Measurements from ENCODE around the gene NFASC.

NFASC gene

DNA sequence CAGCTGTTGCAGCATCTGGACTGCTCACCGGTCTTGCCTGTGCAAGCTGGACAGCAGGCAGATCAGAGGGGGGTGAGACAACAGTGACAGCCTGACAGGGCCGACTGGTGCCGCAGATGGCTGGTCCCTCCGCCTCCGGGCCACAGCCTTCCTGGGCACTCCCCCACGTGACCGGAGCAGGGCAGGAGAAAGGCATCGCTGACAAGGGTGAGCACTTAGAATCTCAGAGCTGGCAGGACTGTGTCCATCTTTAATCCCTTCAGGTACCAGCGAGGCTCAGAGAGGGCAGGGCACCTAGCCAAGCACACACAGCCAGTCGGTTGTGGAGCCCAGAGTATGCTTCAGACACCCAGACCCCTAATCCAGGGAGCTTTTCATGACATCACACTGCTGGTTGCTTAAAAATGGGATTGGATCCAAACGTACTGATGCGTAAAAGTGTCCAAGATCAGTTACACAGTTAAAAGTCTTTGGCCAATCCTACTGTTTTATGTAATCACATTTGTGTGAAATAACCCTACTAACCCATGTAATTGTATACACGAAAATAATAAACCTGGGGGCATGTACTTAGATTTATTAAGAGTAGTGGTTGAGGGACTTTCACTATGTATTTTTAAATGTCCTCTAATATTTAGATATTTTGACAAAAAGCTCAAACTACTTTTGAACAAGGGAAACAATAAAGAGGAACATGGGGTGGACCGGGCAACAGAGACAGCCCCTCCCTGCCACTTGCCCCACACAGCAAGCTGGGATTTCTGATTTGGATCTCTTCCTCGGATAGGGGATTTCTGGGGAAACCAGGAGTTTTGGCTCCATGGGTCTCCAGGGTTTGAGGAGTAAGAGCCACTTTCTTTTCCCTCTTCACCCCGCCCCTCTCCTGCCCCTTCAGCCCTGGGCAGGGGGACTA, 171.6 kb downstream of the NFASC start:
- Histone ChIP-seq H3K36me3 (ENCODE audit: insufficient read depth, low read length) (no peaks in the 10 kb centered on the region), H3K27ac (no peak overlapping the region), H3K9ac (ENCODE audit: insufficient read length) (no peak overlapping the region), H3K9me3 (ENCODE audit: low read depth, low read length) (no peaks in the 10 kb centered on the region), H3K4me3 (no peak overlapping the region)
- TF ChIP-seq POLR2AphosphoS5 (IDR thresholded peaks at IDR 0.05; ENCODE audit: borderline replicate concordance, low read depth, low read length) (no peak), FOXP2 (optimal IDR thresholded peaks at IDR 0.05; ENCODE audit: control extremely low read depth, extremely low read length, insufficient read depth) (no peak), EZH2 (IDR thresholded peaks at IDR 0.05) (no peak)
- no peak for DNase-seq (ENCODE audit: low read depth, low spot score)

DNA sequence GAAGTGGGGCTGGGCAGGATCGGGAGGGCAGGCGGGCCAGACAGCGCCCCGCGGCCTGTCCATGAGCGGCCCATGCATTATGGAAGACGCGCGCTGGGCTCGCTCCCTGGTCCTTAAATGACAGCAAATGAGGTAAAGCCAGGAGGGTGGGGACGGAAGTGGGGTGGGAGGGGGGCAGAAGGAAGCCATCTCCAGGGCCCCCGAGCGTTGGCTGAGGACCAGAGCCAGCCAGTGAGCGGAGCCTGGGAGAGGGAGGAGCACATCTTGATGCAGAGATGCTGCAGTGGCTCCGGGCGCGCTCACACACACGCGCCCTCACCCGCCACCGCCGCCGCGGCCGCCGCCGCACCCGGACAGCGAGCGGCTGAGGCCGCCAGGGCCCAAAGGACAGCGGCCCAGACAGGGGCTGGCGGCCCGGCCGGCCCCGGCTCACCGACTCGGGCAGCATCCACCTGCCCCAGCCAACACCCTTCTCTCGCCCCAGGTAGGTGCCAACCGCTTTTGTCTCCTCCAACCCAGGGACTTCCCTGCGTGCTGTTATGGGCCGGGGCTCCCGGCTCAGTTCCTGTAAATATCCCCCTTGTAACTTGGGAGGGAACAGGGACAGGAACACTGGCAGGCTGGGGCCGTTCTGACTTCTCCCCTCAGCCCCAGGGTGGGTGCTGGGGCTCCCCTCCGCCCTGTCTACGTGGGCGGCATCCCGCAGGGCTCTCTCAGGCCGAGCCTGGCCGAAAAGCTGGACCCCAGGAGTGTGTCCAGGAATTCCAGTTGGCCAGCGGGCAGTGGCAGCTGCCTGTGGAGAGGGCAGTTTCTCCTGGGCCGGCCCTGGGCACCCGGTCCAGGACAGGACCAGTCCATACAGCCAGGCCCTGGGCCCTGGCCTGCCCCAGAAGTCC, 172.5 kb downstream of the NFASC start, which contains the start of gene CNTN2:
Gene CNTN2, plus strand, starts transcription at position 302 of the 896 bp plus-strand sequence. CDS start 9,974 bp downstream, outside the sequence.
- no peak for DNase-seq (ENCODE audit: low read depth, low spot score)
- no peak within 1 kb of the TSS for H3K27ac ChIP-seq
- H3K36me3 ChIP-seq (ENCODE audit: insufficient read depth, low read length), result no peaks in the 10 kb centered on the region
- no peak within 1 kb of the TSS for H3K9ac ChIP-seq (ENCODE audit: insufficient read length)
- no peaks in the 10 kb centered on the region for H3K9me3 ChIP-seq (ENCODE audit: low read depth, low read length)
- no peak for TF ChIP-seq POLR2AphosphoS5 (IDR thresholded peaks at IDR 0.05; ENCODE audit: borderline replicate concordance, low read depth, low read length)
- no peak for TF ChIP-seq FOXP2 (optimal IDR thresholded peaks at IDR 0.05; ENCODE audit: control extremely low read depth, extremely low read length, insufficient read depth)
- TF ChIP-seq EZH2 (IDR thresholded peaks at IDR 0.05), result no peak
- H3K4me3 ChIP-seq, result no peak within 1 kb of the TSS

DNA sequence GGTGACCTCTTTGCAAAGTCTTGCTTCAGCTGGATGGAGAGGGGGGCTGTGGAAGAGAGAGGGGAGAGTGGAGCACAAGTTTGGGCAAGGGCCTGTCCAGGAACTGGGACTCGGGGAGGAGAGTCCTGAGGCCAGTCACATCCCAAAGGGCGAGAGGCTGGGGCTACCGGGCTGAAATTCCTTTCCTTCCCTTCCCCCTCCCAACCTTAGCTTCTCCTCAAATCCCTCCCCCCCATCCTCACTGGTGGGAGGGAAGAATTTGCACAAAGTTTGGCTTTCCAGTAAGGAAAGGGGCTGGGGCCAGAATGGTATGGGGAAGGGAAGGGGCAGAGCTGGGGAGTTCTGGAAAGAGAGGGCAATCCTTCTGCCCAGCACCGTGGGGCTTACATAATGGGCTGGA, 173.2 kb downstream of the NFASC start:
- no peaks in the 10 kb centered on the region for H3K36me3 ChIP-seq (ENCODE audit: insufficient read depth, low read length)
- H3K4me3 ChIP-seq, result no peak overlapping the region
- TF ChIP-seq FOXP2 (optimal IDR thresholded peaks at IDR 0.05; ENCODE audit: control extremely low read depth, extremely low read length, insufficient read depth) (no peak), POLR2AphosphoS5 (IDR thresholded peaks at IDR 0.05; ENCODE audit: borderline replicate concordance, low read depth, low read length) (no peak), EZH2 (IDR thresholded peaks at IDR 0.05) (no peak)
- DNase-seq (ENCODE audit: low read depth, low spot score), result no peak
- H3K27ac ChIP-seq, result no peak overlapping the region
- H3K9ac ChIP-seq (ENCODE audit: insufficient read length), result no peak overlapping the region
- H3K9me3 ChIP-seq (ENCODE audit: low read depth, low read length), result no peaks in the 10 kb centered on the region

DNA sequence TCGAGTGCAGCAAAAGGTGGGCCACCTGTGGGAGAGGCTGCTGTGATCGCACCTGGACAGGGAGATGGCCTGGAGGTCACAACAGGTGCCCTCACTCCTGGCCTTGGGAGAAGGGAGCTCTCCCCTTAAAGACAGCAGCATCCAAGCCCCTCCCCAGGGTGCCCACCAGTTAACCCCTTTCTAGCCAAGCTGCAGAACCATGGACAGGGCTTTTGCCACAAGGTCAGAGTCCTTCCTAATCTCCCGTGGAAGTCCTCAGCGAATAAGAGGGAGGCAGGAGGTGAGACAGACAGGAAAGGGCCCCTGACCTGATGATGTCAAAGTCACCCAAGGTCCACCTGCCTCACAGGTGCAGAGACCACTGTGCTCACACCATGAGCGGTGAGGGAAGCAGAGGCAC, 174.1 kb downstream of the NFASC start:
- DNase-seq (ENCODE audit: low read depth, low spot score), result no peak
- H3K4me3 ChIP-seq, result no peak overlapping the region
- no peak overlapping the region for H3K27ac ChIP-seq
- no peak overlapping the region for H3K9ac ChIP-seq (ENCODE audit: insufficient read length)
- no peaks in the 10 kb centered on the region for H3K9me3 ChIP-seq (ENCODE audit: low read depth, low read length)
- TF ChIP-seq POLR2AphosphoS5 (IDR thresholded peaks at IDR 0.05; ENCODE audit: borderline replicate concordance, low read depth, low read length), result no peak
- no peak for TF ChIP-seq EZH2 (IDR thresholded peaks at IDR 0.05)
- TF ChIP-seq FOXP2 (optimal IDR thresholded peaks at IDR 0.05; ENCODE audit: control extremely low read depth, extremely low read length, insufficient read depth), result no peak
- no peaks in the 10 kb centered on the region for H3K36me3 ChIP-seq (ENCODE audit: insufficient read depth, low read length)

DNA sequence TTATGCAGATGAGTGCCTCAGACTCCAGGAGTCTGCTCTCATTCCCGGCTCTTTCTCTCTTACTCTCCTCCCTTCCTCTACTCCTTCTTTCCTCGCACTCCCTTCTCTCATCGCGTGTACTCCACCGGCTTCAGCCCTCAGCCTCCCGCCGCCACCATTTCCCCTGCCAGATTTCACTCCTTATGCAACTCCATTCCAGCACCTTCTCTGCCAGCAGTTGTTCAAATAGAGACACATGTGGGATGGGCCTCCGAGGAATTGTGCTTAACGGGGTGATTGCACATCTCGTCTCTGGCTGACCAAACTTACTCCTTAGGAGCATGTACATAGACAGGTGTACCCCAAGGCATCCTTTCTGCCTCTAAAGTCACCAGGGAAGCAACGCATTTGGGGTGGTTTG, 174.5 kb downstream of the NFASC start:
- DNase-seq (ENCODE audit: low read depth, low spot score), result no peak
- Histone ChIP-seq H3K9me3 (ENCODE audit: low read depth, low read length) (no peaks in the 10 kb centered on the region), H3K27ac (no peak overlapping the region), H3K9ac (ENCODE audit: insufficient read length) (no peak overlapping the region), H3K36me3 (ENCODE audit: insufficient read depth, low read length) (no peaks in the 10 kb centered on the region), H3K4me3 (no peak overlapping the region)
- no peak for TF ChIP-seq EZH2 (IDR thresholded peaks at IDR 0.05)
- no peak for TF ChIP-seq POLR2AphosphoS5 (IDR thresholded peaks at IDR 0.05; ENCODE audit: borderline replicate concordance, low read depth, low read length)
- TF ChIP-seq FOXP2 (optimal IDR thresholded peaks at IDR 0.05; ENCODE audit: control extremely low read depth, extremely low read length, insufficient read depth), result no peak

DNA sequence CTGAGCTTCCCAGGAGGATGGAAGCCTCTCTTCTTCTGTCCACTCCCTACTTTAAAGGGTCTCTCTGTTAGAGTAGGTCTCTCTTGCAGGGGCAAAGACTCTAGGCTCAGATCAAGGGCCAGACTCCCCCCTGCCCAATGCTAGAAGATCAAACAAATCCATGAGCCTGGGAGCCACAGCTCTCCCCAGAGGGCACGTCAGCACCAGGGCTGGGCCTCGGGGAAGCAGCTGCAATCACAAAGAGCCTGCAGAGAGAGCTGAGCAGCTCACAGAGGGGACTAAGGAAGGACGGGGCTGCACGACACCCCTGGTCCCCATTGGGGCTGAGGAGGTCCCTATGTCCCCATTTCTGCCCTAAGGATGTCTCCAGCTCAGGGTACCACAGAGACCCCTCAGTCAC, 176.2 kb downstream of the NFASC start:
- no peak overlapping the region for H3K9ac ChIP-seq (ENCODE audit: insufficient read length)
- no peak for TF ChIP-seq EZH2 (IDR thresholded peaks at IDR 0.05)
- TF ChIP-seq FOXP2 (optimal IDR thresholded peaks at IDR 0.05; ENCODE audit: control extremely low read depth, extremely low read length, insufficient read depth), result no peak
- TF ChIP-seq POLR2AphosphoS5 (IDR thresholded peaks at IDR 0.05; ENCODE audit: borderline replicate concordance, low read depth, low read length), result no peak
- no peak overlapping the region for H3K4me3 ChIP-seq
- H3K27ac ChIP-seq, result no peak overlapping the region
- H3K9me3 ChIP-seq (ENCODE audit: low read depth, low read length), result no peaks in the 10 kb centered on the region
- H3K36me3 ChIP-seq (ENCODE audit: insufficient read depth, low read length), result no peaks in the 10 kb centered on the region
- DNase-seq (ENCODE audit: low read depth, low spot score), result no peak

DNA sequence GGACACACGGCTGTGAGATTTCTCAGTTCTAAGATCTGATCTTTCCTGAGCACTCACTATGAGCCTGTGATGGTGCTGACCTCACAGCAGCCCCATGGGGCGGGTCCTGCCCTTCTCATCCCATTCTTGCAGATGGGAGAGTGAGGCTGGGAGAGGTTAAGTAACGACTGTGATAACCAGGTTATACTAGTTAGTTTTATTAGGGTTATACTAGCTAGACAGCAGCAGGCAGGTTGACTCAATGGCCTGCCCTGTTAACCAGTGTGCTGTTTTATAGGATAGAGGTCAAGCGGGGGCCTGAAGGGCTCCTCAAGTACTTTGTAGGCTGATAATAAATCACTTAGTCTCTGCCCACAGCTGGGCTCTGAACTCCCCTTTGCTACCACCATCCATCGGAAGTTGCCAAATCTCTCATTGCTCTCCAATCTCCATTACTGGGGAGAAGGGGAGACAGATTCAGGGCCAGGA, 177.1 kb downstream of the NFASC start:
- Histone ChIP-seq H3K9ac (ENCODE audit: insufficient read length) (no peak overlapping the region), H3K4me3 (no peak overlapping the region), H3K36me3 (ENCODE audit: insufficient read depth, low read length) (no peaks in the 10 kb centered on the region), H3K27ac (no peak overlapping the region), H3K9me3 (ENCODE audit: low read depth, low read length) (no peaks in the 10 kb centered on the region)
- TF ChIP-seq FOXP2 (optimal IDR thresholded peaks at IDR 0.05; ENCODE audit: control extremely low read depth, extremely low read length, insufficient read depth), result no peak
- TF ChIP-seq POLR2AphosphoS5 (IDR thresholded peaks at IDR 0.05; ENCODE audit: borderline replicate concordance, low read depth, low read length), result no peak
- TF ChIP-seq EZH2 (IDR thresholded peaks at IDR 0.05), result no peak
- DNase-seq (ENCODE audit: low read depth, low spot score), result no peak

DNA sequence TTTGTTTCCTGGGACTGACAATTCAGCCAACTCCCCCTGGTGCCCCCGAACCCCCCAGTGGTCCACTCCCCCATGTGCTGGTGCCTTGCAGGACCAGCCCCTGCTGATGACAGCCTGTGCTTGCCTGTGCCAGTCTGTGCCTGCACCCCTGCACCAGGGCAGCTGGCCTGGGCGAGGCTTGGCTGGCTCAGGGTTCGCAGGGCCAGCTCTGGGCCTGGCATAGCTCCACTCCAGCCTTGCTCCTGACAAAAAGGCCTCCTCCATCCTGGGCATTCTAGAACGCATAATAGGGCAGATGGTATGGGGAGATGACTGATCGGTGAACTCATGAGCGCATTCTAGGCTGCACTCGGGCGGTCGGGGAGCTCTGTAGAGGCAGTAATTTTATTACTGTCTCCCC, 177.7 kb downstream of the NFASC start:
- H3K4me3 ChIP-seq, result no peak overlapping the region
- DNase-seq (ENCODE audit: low read depth, low spot score), result no peak
- TF ChIP-seq FOXP2 (optimal IDR thresholded peaks at IDR 0.05; ENCODE audit: control extremely low read depth, extremely low read length, insufficient read depth), result no peak
- no peak for TF ChIP-seq POLR2AphosphoS5 (IDR thresholded peaks at IDR 0.05; ENCODE audit: borderline replicate concordance, low read depth, low read length)
- TF ChIP-seq EZH2 (IDR thresholded peaks at IDR 0.05), result no peak
- no peaks in the 10 kb centered on the region for H3K9me3 ChIP-seq (ENCODE audit: low read depth, low read length)
- no peaks in the 10 kb centered on the region for H3K36me3 ChIP-seq (ENCODE audit: insufficient read depth, low read length)
- no peak overlapping the region for H3K27ac ChIP-seq
- no peak overlapping the region for H3K9ac ChIP-seq (ENCODE audit: insufficient read length)
